HEK293T (cell line): ENCODE results near the gene IVNS1ABP.

Source experiments
- ARNT ChIP-seq: fragments of 450-650 bp; IDR thresholded peaks from 2 replicates; pipeline ENCODE4 v1.6.1; 2017; ENCODE audit warnings: mild to moderate bottlenecking
- BHLHE40 ChIP-seq: fragments of 450-650 bp; IDR thresholded peaks from 2 replicates; pipeline ENCODE4 v1.6.1; 2016; ENCODE audit warnings: mild to moderate bottlenecking, moderate library complexity, borderline replicate concordance
- CTBP1 ChIP-seq: fragments of 450-650 bp; IDR thresholded peaks from 2 replicates; pipeline ENCODE4 v1.6.1; 2016; ENCODE audit warnings: borderline replicate concordance
- ELF4 ChIP-seq: fragments of 450-650 bp; IDR thresholded peaks from 2 replicates; pipeline ENCODE4 v1.6.1; 2017; ENCODE audit warnings: antibody characterized with exemption
- FOXA1 ChIP-seq: fragments of 450-650 bp; IDR thresholded peaks from 2 replicates; pipeline ENCODE4 v1.6.1; 2016; ENCODE audit warnings: mild to moderate bottlenecking
- FOXK2 ChIP-seq: fragments of 450-650 bp; IDR thresholded peaks from 2 replicates; pipeline ENCODE4 v1.6.1; 2016; ENCODE audit warnings: mild to moderate bottlenecking
- FOXM1 ChIP-seq: fragments of 450-650 bp; IDR thresholded peaks from 2 replicates; pipeline ENCODE4 v1.6.1; 2017; ENCODE audit warnings: mild to moderate bottlenecking, borderline replicate concordance
- HDGF ChIP-seq: fragments of 450-650 bp; IDR thresholded peaks from 2 replicates; pipeline ENCODE4 v1.6.1; 2017; ENCODE audit warnings: antibody characterized with exemption, borderline replicate concordance
- LEF1 ChIP-seq: fragments of 450-650 bp; IDR thresholded peaks from 2 replicates; pipeline ENCODE4 v1.6.1; 2017; ENCODE audit warnings: mild to moderate bottlenecking, borderline replicate concordance
- NFRKB ChIP-seq: fragments of 450-650 bp; IDR thresholded peaks from 2 replicates; pipeline ENCODE4 v1.6.1; 2016; ENCODE audit warnings: mild to moderate bottlenecking, moderate library complexity
- PKNOX1 ChIP-seq: fragments of 450-650 bp; IDR thresholded peaks from 2 replicates; pipeline ENCODE4 v1.6.1; 2016
- SP1 ChIP-seq: fragments of 450-650 bp; IDR thresholded peaks from 2 replicates; pipeline ENCODE4 v1.6.1; 2017
- TARDBP ChIP-seq: fragments of 450-650 bp; IDR thresholded peaks from 2 replicates; pipeline ENCODE4 v1.6.1; 2016
- ZNF384 ChIP-seq: fragments of 450-650 bp; IDR thresholded peaks from 2 replicates; pipeline ENCODE4 v1.6.1; 2016

GRCh38 chr1:185315445-185316071, 1.5 kb downstream of the IVNS1ABP start:
- TF ChIP-seq FOXM1 (no peak), TARDBP (no peak), SP1 (no peak), NFRKB (no peak), FOXK2 (no peak), HDGF (no peak), LEF1 (no peak), BHLHE40 (no peak), PKNOX1 (no peak), ZNF384 (no peak), ARNT (no peak), FOXA1 (no peak), ELF4 (no peak), CTBP1 (no peak)
